ENCODE results near the gene PRPF6. TPM values are rescaled to one million over a fixed set of nuclear protein-coding genes. Genes with fewer than 3 reads are reported as not detected.

The PRPF6 gene
- total and polyA plus RNA-seq, 2 of the 13 experiments (the other 11 are each of a cell fraction or from before 2014, with no cell fraction given) = 63.7 to 101 TPM

- no peak for TF ChIP-seq ATF7-NPFF (CRISPR knock-in tag; IDR thresholded peaks at IDR 0.05; ENCODE audit: low read depth)
- TF ChIP-seq AGO2 (optimal IDR thresholded peaks at IDR 0.05; ENCODE audit: low read depth, low read length) = no peak
- TF ChIP-seq ZNF713 (CRISPR knock-in tag; IDR thresholded peaks at IDR 0.05) = peak; percentile 90; the same call in 1 of the 2 replicates
- TF ChIP-seq ZNF770 (CRISPR knock-in tag; IDR thresholded peaks at IDR 0.05) = no peak
- TF ChIP-seq PRMT3 (CRISPR knock-in tag; IDR thresholded peaks at IDR 0.05; ENCODE audit: borderline replicate concordance, low read depth) = no peak
- no peak for TF ChIP-seq SRSF1 (optimal IDR thresholded peaks at IDR 0.05; ENCODE audit: low read depth, low read length)
- no peak for TF ChIP-seq STAT6 (CRISPR knock-in tag; IDR thresholded peaks at IDR 0.05; ENCODE audit: borderline replicate concordance)
- no peak for TF ChIP-seq POGZ (CRISPR knock-in tag; IDR thresholded peaks at IDR 0.05)
- TF ChIP-seq YY1 (IDR thresholded peaks at IDR 0.05; ENCODE audit: insufficient read depth, insufficient replicate concordance, low read depth, low read length) = no peak
- no peak for TF ChIP-seq TBL1XR1 (IDR thresholded peaks at IDR 0.05; ENCODE audit: borderline replicate concordance, low read length, partially characterized antibody)
- TF ChIP-seq CREBL2 (CRISPR knock-in tag; IDR thresholded peaks at IDR 0.05; ENCODE audit: borderline replicate concordance) = no peak
- 0 out of 2 replicates have a peak, but pooled peaks have one; percentile 43 for TF ChIP-seq MED13 (CRISPR knock-in tag; IDR thresholded peaks at IDR 0.05)
- no peak for TF ChIP-seq ZNF281 (CRISPR knock-in tag; IDR thresholded peaks at IDR 0.05; ENCODE audit: borderline replicate concordance)
- no peak for TF ChIP-seq HOXA7 (CRISPR knock-in tag; IDR thresholded peaks at IDR 0.05)
- no peak for TF ChIP-seq CENPX (CRISPR knock-in tag; IDR thresholded peaks at IDR 0.05)
- TF ChIP-seq SIX1 (CRISPR knock-in tag; IDR thresholded peaks at IDR 0.05; ENCODE audit: borderline replicate concordance) = no peak
- TF ChIP-seq ZNF317 (CRISPR knock-in tag; IDR thresholded peaks at IDR 0.05) = no peak
- no peak for TF ChIP-seq ERF (CRISPR knock-in tag; IDR thresholded peaks at IDR 0.05)
- no peak for TF ChIP-seq FIP1L1 (IDR thresholded peaks at IDR 0.05; ENCODE audit: borderline replicate concordance, insufficient read depth, low read depth, low read length)
- no peak for TF ChIP-seq NFKBIZ (CRISPR knock-in tag; IDR thresholded peaks at IDR 0.05)
- no peak for TF ChIP-seq FOSL2 (CRISPR knock-in tag; IDR thresholded peaks at IDR 0.05)
Observed at GRCh38 chr20:63957690-63958441, 23.1 kb upstream of the PRPF6 start (continued).

Measured in HepG2 (cell line).